Glutamatergic neuron (in vitro differentiated cells): ENCODE results near the gene SERPINE3. TPM values are rescaled to one million over a fixed set of nuclear protein-coding genes. Genes with fewer than 3 reads are reported as not detected.

ENCODE experiments used
- DNase-seq: peaks from one replicate; pipeline ENCODE4 v3.0.0; 2022
- H3K27ac Mint-ChIP-seq: one replicate; pipeline ENCODE4 v1.8.0; 2020; ENCODE audit warnings: mild to moderate bottlenecking, mixed read lengths, inconsistent platforms; ENCODE audit not compliant: unreplicated experiment
- H3K27me3 Mint-ChIP-seq: one replicate; pipeline ENCODE4 v1.8.0; 2020; ENCODE audit warnings: mild to moderate bottlenecking, moderate library complexity, mixed read lengths, inconsistent platforms; ENCODE audit not compliant: unreplicated experiment
- H3K36me3 Mint-ChIP-seq: one replicate; pipeline ENCODE4 v1.8.0; 2020; ENCODE audit warnings: mild to moderate bottlenecking, mixed read lengths, inconsistent platforms; ENCODE audit not compliant: unreplicated experiment
- H3K4me1 Mint-ChIP-seq: one replicate; pipeline ENCODE4 v1.8.0; 2020; ENCODE audit warnings: mild to moderate bottlenecking, low read depth, mixed read lengths, inconsistent platforms; ENCODE audit not compliant: unreplicated experiment
- H3K4me3 Mint-ChIP-seq: one replicate; pipeline ENCODE4 v1.8.0; 2020; ENCODE audit warnings: mild to moderate bottlenecking, mixed read lengths, inconsistent platforms; ENCODE audit not compliant: unreplicated experiment
- H3K9me3 Mint-ChIP-seq: one replicate; pipeline ENCODE4 v1.8.0; 2020; ENCODE audit warnings: mild to moderate bottlenecking, moderate library complexity, mixed read lengths, inconsistent platforms; ENCODE audit not compliant: unreplicated experiment
- microRNA-seq: library from miRNA; unstranded; fragments of <30 nt; microRNA quantifications from one replicate; pipeline ENCODE4, GENCODE V29; 2020; ENCODE audit not compliant: unreplicated experiment
- total RNA-seq: library from RNA; stranded (reverse); fragmentation: NEBNext Ultra II Directional; extraction: Animal tissue kit (Norgen Biotek cat#: 25700); gene quantifications from one replicate; pipeline ENCODE4 v1.2.1, GENCODE V29; 2021; ENCODE audit not compliant: unreplicated experiment
- TF ChIP-seq, protein P1 (sequence below): fragments of 200-600 bp; sonication (generic); IDR thresholded peaks from one replicate; pipeline ENCODE4 v1.5.0; 2021; ENCODE audit not compliant: partially characterized antibody, unreplicated experiment

SERPINE3 gene
- total RNA-seq, 1 donor from 2014 or later, result not detected

DNA sequence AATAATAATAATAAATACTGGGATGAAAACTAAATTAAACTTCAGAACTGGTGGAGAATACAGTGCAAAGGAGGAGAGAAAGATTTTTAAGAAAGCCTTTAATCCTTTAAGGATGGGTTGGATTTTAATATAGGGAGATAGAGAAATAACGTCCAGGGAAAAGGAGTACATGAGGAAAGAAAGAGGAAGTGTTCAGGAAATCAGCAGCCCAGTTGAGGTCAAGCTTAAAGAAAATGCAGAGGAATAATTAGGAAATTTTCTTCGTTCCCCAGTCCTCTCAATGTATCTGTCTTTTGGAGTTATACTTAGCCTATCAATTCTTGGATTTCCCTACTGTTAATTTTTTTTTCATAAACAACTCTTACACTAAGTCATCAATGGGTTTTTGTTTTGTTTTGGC, 65.7 kb downstream of the SERPINE3 start:
- peaks cover 2% of the 10 kb centered on the region for H3K9me3 Mint-ChIP-seq
- H3K4me3 Mint-ChIP-seq, result no peak overlapping the region
- no peak overlapping the region for H3K27ac Mint-ChIP-seq
- DNase-seq, result no peak
- H3K4me1 Mint-ChIP-seq, result no peaks in the 10 kb centered on the region
- no peaks in the 10 kb centered on the region for H3K36me3 Mint-ChIP-seq
- no peaks in the 10 kb centered on the region for H3K27me3 Mint-ChIP-seq
- TF ChIP-seq, protein P1, sequence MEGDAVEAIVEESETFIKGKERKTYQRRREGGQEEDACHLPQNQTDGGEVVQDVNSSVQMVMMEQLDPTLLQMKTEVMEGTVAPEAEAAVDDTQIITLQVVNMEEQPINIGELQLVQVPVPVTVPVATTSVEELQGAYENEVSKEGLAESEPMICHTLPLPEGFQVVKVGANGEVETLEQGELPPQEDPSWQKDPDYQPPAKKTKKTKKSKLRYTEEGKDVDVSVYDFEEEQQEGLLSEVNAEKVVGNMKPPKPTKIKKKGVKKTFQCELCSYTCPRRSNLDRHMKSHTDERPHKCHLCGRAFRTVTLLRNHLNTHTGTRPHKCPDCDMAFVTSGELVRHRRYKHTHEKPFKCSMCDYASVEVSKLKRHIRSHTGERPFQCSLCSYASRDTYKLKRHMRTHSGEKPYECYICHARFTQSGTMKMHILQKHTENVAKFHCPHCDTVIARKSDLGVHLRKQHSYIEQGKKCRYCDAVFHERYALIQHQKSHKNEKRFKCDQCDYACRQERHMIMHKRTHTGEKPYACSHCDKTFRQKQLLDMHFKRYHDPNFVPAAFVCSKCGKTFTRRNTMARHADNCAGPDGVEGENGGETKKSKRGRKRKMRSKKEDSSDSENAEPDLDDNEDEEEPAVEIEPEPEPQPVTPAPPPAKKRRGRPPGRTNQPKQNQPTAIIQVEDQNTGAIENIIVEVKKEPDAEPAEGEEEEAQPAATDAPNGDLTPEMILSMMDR, result no peak

DNA sequence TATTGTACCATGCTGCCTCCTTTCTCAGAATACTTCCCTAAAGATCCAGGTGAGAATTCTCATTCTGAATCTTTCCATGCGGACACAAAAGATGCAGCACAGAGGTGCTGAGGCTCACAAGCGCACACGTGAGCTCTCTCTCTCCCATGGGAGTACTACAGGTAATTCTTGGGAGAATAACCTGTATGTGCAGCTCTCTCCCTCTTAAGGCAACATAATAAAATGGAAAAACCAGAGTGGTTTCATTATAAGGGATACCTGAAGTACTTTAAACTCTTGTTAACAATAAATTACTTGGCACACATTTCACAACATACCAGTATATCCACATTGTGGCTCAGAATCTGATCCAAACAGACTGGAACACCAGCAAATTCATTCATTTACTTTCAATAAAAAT, 72.9 kb downstream of the SERPINE3 start:
- TF ChIP-seq, protein P1, result no peak
- H3K36me3 Mint-ChIP-seq, result peaks cover 13% of the 10 kb centered on the region
- H3K9me3 Mint-ChIP-seq, result peaks cover 1% of the 10 kb centered on the region
- no peak for DNase-seq
- no peaks in the 10 kb centered on the region for H3K27me3 Mint-ChIP-seq
- no peaks in the 10 kb centered on the region for H3K4me1 Mint-ChIP-seq
- H3K27ac Mint-ChIP-seq, result no peak overlapping the region
- H3K4me3 Mint-ChIP-seq, result no peak overlapping the region

Small RNA genes lying within 50 kb of the gene (microRNA-seq; reads per million reads assigned to microRNA genes)
- not detected for gene MIR5693

Other genes starting within 250 kb of the SERPINE3 start
- gene C13orf42, start 228.4 kb upstream of the SERPINE3 start, total RNA-seq, result not detected
- 3.7 TPM for gene FAM124A, start 117.3 kb upstream of the SERPINE3 start, total RNA-seq
- gene INTS6, start 113.3 kb downstream of the SERPINE3 start, total RNA-seq, result 35.6 TPM
- gene WDFY2, start 244.8 kb downstream of the SERPINE3 start, total RNA-seq, result 43.0 TPM